Heart right ventricle (tissue), 16 donors: Measurements from ENCODE around the gene CHRDL2. TPM values are rescaled to one million over a fixed set of nuclear protein-coding genes. Genes with fewer than 3 reads are reported as not detected.
A peak's percentile ranks its signal among the peaks of the same experiment; 100 is the strongest.

ENCODE experiments used
- ATAC-seq, 8 donors: fragments of 200-7000 bp; cut with Tn5 transposase; one replicate each; pipeline ENCODE4 v1.9.1; 2020; ENCODE audit warnings: mild to moderate bottlenecking in 8 of 8, moderate library complexity in 8 of 8, moderate number of reproducible peaks in 1 of 8
- DNase-seq, 2 donors: peaks; one replicate each; pipeline ENCODE4 v3.0.0-alpha.2; 2020
- H3K27ac ChIP-seq, 10 donors: fragments of 200-600 bp; sonication (generic) in 2 of 10; one replicate each; pipeline versions ENCODE4 v1.5.0 to v1.8.0; 2020 to 2022; ENCODE audit warnings: mild to moderate bottlenecking in 3 of 10
- H3K27me3 ChIP-seq, 7 donors: fragments of 200-600 bp; one replicate each; pipeline ENCODE4 v1.8.0; 2021 to 2022; ENCODE audit warnings: mild to moderate bottlenecking in 2 of 7
- H3K36me3 ChIP-seq, 9 donors: fragments of 200-600 bp; sonication (generic) in 1 of 9; one replicate each; pipeline versions ENCODE4 v1.5.0 to v1.8.0; 2020 to 2022; ENCODE audit warnings: mild to moderate bottlenecking in 2 of 9
- H3K4me1 ChIP-seq, 9 donors: fragments of 200-600 bp; sonication (generic) in 1 of 9; one replicate each; pipeline versions ENCODE4 v1.5.0 to v1.8.0; 2020 to 2022; ENCODE audit warnings: mild to moderate bottlenecking in 4 of 9
- H3K4me3 ChIP-seq, 10 donors: fragments of 200-600 bp; sonication (generic) in 2 of 10; one replicate each; pipeline versions ENCODE4 v1.5.0 to v1.8.0; 2020 to 2022; ENCODE audit warnings: mild to moderate bottlenecking in 7 of 10, moderate library complexity in 2 of 10
- H3K9me3 ChIP-seq, 11 donors: fragments of 200-600 bp in 10 of 11; sonication (generic) in 2 of 11; one replicate each; pipeline versions ENCODE4 v1.5.0 to v1.8.0; 2013 to 2022; ENCODE audit warnings: mild to moderate bottlenecking in 2 of 11, control low read depth in 1 of 11, moderate library complexity in 1 of 11
- WGBS, 2 donors: extraction: QIAGEN DNeasy Blood & Tissue Kit; methylation state at CpG; one replicate each; pipeline ENCODE4 v1.1.7; 2013; ENCODE audit warnings: inconsistent platforms in 1 of 2; 5-methylcytosine and 5-hydroxymethylcytosine counted together
- intact Hi-C, 10 donors: fragments of 100-400 bp; cut with DNase I; formaldehyde crosslinking; loops; one replicate each; pipeline versions ENCODE4 v1.11.1 to v1.14.2; 2022
- polyA plus RNA-seq, 2 donors: library from polyadenylated mRNA; stranded (reverse); fragments of 200-250 nt; gene quantifications; one replicate each; pipeline ENCODE4 v1.2.3, GENCODE V29; 2013
- total RNA-seq, 10 donors: library from RNA; stranded (reverse); fragmentation: NEBNext Ultra II Directional in 3 of 10; extraction: Animal tissue kit (Norgen Biotek cat#: 25700) in 3 of 10; gene quantifications; one replicate each; pipeline versions ENCODE4 v1.2.1 to v1.2.4, GENCODE V29; 2021 to 2023
- TF ChIP-seq, protein P1 (sequence below), 9 donors: fragments of 200-600 bp; sonication (generic) in 2 of 9; IDR thresholded peaks; one replicate each; pipeline versions ENCODE4 v1.5.0 to v1.8.0; 2021 to 2022; ENCODE audit warnings: antibody characterized with exemption in 9 of 9, mild to moderate bottlenecking in 5 of 9, moderate library complexity in 1 of 9
- donor health status: Arrhythmogenic right ventricular cardiomyopathy.
- donor health status: ischemic (EF 13 %, LVEDD 7.1; RV severe dilation, severe dysfunction).
- donor health status: healthy with polysubstance abuse.
- donor health status: DM: no; HTN: yes; CAD: no.
- donor health status: DM: no; HTN: no; CAD: no.
- donor health status: ischemic (EF 25% LVEDD 6.9; RV normal size, moderate dysfunction).
- donor health status: ischemic (EF 25% LVEDD 5.7; RV mildly dilated, moderate dysfunction).
- donor health status: healthy.
- donor health status: DM: yes; HTN: yes; CAD: no.
- donor health status: Ischemic cardiomyopathy.
- donor health status: ischemic (EF 35%, LVEDD 5.7; RV mildly dilated, moderate dysfunction).
- donor health status: nonischemic (EF 11% LVEDD 7.7; RV severe dilation, severe dysfunction).
- donor health status: DM: yes; HTN: yes; CAD: no.
- donor health status: PGD.
- donor health status: ischemic (EF 29% LVEDD 5.4; RV normal size, mild dysfunction).
- donor health status: nonischemic (EF 23%, LVEDD 6.1; RV moderate dilation, normal function).

Gene CHRDL2
- total and polyA plus RNA-seq, 12 donors, result 1.00 to 19.7 (median 6.7) TPM

DNA sequence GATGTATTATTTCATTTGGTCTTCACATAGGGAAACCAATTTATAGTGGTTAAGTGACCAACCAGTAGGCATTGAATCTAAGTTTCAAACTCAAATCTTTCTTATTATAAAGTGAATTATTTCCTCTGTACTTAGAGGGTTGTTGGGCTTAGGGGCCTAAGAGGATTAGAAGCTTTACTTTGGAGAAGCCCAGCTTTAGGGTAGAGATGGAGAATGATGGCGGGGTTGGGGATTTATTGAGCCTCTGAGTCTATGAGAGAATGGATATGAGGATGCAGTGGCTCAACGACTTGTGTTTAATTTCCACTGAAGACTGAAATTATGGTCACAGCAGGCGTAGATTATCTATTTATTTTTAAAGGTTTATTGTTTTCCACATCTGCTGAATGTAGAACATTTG is 55.5 kb downstream of the CHRDL2 start:
- Histone ChIP-seq H3K27me3 (no peaks in the 10 kb centered on the region), H3K9me3 (peaks cover 0 to 4% (median 0%) of the 10 kb centered on the region in 11 donors), H3K27ac (peak overlapping the region in 3 of 10 donors; percentile 25 to 87 (median 47)), H3K4me3 (no peak overlapping the region), H3K36me3 (no peaks in the 10 kb centered on the region), H3K4me1 (peaks cover 4 to 26% (median 15%) of the 10 kb centered on the region in 9 donors)
- 87 to 90% methylated on average over 3 of the region's 3 CpGs for WGBS, 2 donors
- intact Hi-C loops, result loop anchor here in 1 of 10 donors (2.0 kb wide), 1 partner anchor 21 kb away; no protein-coding TSS in a partner anchor
- TF ChIP-seq, protein P1, sequence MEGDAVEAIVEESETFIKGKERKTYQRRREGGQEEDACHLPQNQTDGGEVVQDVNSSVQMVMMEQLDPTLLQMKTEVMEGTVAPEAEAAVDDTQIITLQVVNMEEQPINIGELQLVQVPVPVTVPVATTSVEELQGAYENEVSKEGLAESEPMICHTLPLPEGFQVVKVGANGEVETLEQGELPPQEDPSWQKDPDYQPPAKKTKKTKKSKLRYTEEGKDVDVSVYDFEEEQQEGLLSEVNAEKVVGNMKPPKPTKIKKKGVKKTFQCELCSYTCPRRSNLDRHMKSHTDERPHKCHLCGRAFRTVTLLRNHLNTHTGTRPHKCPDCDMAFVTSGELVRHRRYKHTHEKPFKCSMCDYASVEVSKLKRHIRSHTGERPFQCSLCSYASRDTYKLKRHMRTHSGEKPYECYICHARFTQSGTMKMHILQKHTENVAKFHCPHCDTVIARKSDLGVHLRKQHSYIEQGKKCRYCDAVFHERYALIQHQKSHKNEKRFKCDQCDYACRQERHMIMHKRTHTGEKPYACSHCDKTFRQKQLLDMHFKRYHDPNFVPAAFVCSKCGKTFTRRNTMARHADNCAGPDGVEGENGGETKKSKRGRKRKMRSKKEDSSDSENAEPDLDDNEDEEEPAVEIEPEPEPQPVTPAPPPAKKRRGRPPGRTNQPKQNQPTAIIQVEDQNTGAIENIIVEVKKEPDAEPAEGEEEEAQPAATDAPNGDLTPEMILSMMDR (IDR thresholded peaks at IDR 0.05), result no peak
- no peak for ATAC-seq
- no peak for DNase-seq

DNA sequence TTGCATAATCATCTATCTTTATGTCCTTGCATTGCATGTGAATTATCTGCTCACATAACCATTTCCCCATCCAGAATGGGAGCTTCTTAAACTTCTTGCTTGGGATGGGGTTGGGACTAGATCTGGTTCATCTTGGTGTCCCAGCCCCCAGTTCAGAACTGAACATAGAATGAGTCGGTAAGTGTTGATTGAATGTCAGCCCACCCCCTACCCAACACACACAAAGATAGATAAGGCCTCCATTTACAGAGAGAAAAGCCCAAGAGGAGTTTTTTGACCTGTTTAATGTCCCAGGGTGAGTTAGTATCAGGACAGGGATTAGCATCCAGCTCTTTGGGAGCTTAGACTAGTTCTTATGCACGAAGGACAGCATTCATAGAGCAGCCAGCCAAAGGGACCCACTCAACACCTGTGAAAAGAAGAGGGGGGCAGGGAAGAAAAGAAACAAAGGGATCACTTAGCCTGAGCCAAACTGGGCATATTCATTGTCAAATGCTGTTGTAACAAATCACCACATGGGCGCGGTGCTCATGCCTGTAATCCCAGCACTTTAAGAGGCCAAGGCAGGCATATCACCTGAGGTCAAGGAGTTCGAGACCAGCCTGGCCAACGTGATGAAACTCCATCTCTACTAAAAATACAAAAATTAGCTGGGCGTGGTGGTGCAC is 57.4 kb downstream of the CHRDL2 start:
- TF ChIP-seq, protein P1 (IDR thresholded peaks at IDR 0.05), result no peak

DNA sequence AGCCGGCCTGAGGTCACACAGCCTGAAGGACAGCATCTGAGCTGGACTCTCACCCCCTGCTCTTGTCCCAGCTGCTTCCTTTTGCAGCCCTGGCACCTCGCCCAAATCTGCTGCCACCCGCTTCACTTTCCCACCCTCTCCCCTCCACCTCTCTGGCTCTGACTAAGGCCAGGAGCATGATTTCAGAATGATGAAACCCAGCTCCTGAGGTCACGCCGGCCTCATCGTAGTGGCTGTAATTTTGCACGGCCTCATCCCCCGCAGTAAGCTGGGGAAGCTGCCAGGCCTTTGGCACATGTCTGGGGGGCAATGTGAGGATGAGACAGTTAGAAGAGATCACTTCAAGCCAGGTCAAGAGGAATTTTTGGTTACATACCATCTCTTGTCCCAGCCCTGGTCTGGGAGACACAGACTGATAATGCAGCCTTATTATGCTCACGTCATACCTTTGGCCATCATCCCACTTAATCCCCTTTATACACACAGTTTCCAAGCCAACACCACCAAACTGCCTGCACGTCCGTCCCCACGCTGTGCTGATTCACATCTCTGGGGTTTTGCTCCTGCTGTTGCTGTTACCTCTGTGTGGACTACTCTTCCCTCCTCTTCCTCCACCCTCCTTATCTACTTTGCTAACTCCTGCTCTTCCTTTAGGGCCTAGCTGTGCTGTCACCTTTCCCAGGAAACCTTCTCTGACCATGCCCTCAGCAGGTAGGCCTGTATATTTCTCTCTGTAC is 58.1 kb downstream of the CHRDL2 start:
- WGBS, 2 donors, result 30 to 41% methylated on average over 12 of the region's 12 CpGs

More for the DNA sequence above, 57.4 kb downstream of the CHRDL2 start:
- Histone ChIP-seq H3K27me3 (no peaks in the 10 kb centered on the region), H3K4me3 (no peak overlapping the region), H3K36me3 (no peaks in the 10 kb centered on the region), H3K4me1 (peaks cover 4 to 26% (median 15%) of the 10 kb centered on the region in 9 donors), H3K27ac (peak overlapping the region in 8 of 10 donors; percentile 28 to 87 (median 77)), H3K9me3 (peaks cover 0 to 4% (median 0%) of the 10 kb centered on the region in 11 donors)
- no peak for DNase-seq
- intact Hi-C loops, result loop anchor here in 1 of 10 donors (2.0 kb wide), 1 partner anchor 23 kb away; no protein-coding TSS in a partner anchor
- whole genome bisulfite sequencing, 2 donors, result 87% methylated on average over 7 of the region's 7 CpGs
- ATAC-seq, result no peak

More for the DNA sequence above, 58.1 kb downstream of the CHRDL2 start:
- Histone ChIP-seq H3K27me3 (no peaks in the 10 kb centered on the region), H3K4me3 (no peak overlapping the region), H3K4me1 (peaks cover 4 to 20% (median 13%) of the 10 kb centered on the region in 9 donors), H3K36me3 (no peaks in the 10 kb centered on the region), H3K9me3 (peaks cover 0 to 4% (median 0%) of the 10 kb centered on the region in 11 donors), H3K27ac (peak overlapping the region in 9 of 10 donors; percentile 6 to 87 (median 77))
- ATAC-seq (peak; percentile 53 to 88 (median 77)), DNase-seq (peak; percentile 71 to 83)
- TF ChIP-seq, protein P1 (IDR thresholded peaks at IDR 0.05), result no peak
- intact Hi-C loops, result no loop called here
